Caki2 (cell line): Measurements from ENCODE around the gene IFNGR2. TPM values are rescaled to one million over a fixed set of nuclear protein-coding genes. Genes with fewer than 3 reads are reported as not detected.
"Not testable (repeated sequence)": the region's sequence is repeated elsewhere in the genome, so short reads cannot be mapped to it uniquely, and the experiment has no call there.

Experiments
- DNase-seq: peaks from one replicate; pipeline ENCODE4 v3.0.0-alpha.2; 2015; ENCODE audit warnings: low read depth
- in situ Hi-C: cut with HindIII; loops from 2 replicates; pipeline ENCODE4 v1.10.0; 2016; ENCODE audit warnings: low sequenced_read_pairs, low pct_unique_long_range_greater_than_20kb, mixed read lengths
- total RNA-seq: library from RNA; depleted of rRNA; stranded (reverse); fragments of >200 nt; shearing (Covaris generic); gene quantifications from 2 replicates; pipeline ENCODE4 v1.2.3, GENCODE V29; 2014; ENCODE audit warnings: low replicate concordance; rRNA removed

Gene IFNGR2, protein sequence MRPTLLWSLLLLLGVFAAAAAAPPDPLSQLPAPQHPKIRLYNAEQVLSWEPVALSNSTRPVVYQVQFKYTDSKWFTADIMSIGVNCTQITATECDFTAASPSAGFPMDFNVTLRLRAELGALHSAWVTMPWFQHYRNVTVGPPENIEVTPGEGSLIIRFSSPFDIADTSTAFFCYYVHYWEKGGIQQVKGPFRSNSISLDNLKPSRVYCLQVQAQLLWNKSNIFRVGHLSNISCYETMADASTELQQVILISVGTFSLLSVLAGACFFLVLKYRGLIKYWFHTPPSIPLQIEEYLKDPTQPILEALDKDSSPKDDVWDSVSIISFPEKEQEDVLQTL
- total RNA-seq, result 90.9 and 93.7 TPM in 2 replicates

GRCh38 chr21:33403128-33403785 lies at the start of gene IFNGR2:
IFNGR2 (plus strand) TSS chr21:33403413; CDS start chr21:33403544, 131 bp downstream.
- in situ Hi-C loops, result no loop called here
- no peak for DNase-seq

- in situ Hi-C loops, result no loop called here
- DNase-seq, result no peak
Measured at GRCh38 chr21:33355355-33355754, 47.9 kb upstream of the IFNGR2 start.

- in situ Hi-C loops, result no loop called here
- no peak for DNase-seq
Measured at GRCh38 chr21:33355996-33356395, 47.2 kb upstream of the IFNGR2 start.

GRCh38 chr21:33357177-33357576 lies 46.0 kb upstream of the IFNGR2 start:
- in situ Hi-C loops, result no loop called here

DNA sequence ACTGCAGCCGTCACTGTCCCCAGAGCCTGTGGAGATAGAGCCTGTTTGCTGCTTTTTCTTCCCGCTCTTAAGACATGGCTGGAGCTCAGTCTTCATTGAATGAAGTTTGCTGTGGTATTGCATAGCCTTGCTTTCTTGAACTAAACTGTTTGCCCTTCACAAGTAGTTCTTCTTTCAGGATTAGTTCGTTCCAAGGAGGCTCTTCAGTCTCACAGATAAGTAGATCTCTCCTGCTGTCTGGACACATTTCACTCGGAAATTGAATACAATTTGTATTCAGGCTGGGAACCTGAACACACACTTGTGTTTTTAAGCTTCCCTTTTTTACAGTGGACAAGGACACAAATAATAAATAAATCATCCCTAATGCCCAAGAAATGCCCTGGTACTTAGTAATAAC lies 43.8 kb upstream of the IFNGR2 start:
- DNase-seq, result no peak
- in situ Hi-C loops, result no loop called here

More at GRCh38 chr21:33357177-33357576, 46.0 kb upstream of the IFNGR2 start:
- no peak for DNase-seq

GRCh38 chr21:33360281-33360680 lies 42.9 kb upstream of the IFNGR2 start:
- in situ Hi-C loops, result no loop called here
- DNase-seq, result no peak

GRCh38 chr21:33360881-33361602 lies 42.2 kb upstream of the IFNGR2 start:
- in situ Hi-C loops, result no loop called here
- DNase-seq, result peak; percentile 75

- in situ Hi-C loops, result no loop called here
- no peak for DNase-seq
Measured at GRCh38 chr21:33362044-33362555, 41.1 kb upstream of the IFNGR2 start.

GRCh38 chr21:33363911-33364609 lies 39.2 kb upstream of the IFNGR2 start:
- DNase-seq, in situ Hi-C loops: not testable (repeated sequence)

GRCh38 chr21:33364830-33365229 lies 38.4 kb upstream of the IFNGR2 start:
- in situ Hi-C loops, result no loop called here
- no peak for DNase-seq

- in situ Hi-C loops, result no loop called here
- DNase-seq, result peak; percentile 49
Measured at GRCh38 chr21:33367309-33367973, 35.8 kb upstream of the IFNGR2 start.

GRCh38 chr21:33368124-33368523 lies 35.1 kb upstream of the IFNGR2 start:
- no peak for DNase-seq
- in situ Hi-C loops, result no loop called here

DNA sequence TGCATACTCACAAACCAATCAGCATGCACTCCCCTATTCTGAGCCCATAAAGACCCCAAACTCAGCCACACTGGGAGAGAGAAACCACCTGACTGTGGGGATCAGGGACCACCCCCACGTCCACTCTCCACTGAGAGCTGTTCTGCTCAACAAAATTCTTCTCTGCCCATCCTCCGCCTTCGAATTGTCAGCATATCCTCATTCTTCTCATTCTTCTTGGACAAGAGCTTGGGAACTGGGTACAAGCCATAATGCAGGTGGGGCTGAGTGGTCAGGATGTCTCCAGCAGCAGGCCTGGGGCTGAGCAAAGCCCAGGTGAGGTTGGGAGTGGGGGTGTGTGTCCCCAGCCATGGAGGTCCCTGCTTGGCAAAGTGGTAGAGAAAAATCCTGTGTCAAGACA lies 34.6 kb upstream of the IFNGR2 start:
- no peak for DNase-seq
- in situ Hi-C loops, result no loop called here

DNA sequence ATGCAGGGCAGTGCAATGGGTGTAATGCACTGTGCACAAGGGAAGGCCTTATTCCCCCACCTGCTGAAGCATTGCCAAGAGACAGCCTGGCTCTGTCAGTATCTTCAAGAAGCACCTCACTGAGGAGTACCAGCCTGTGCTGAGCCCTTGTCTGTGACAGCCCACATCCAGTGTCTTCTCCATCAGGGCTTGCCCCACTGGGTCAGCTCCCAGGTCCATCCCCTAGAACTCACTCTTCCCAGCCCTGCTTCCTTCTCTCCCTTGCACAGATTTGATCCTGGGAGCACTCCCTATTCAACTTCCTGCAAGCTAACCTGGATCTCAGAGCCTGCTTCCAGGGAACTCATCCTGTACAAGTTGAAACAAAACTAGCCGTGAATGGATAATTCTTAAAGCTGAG lies 33.6 kb upstream of the IFNGR2 start:
- in situ Hi-C loops, result no loop called here
- DNase-seq, result no peak

DNA sequence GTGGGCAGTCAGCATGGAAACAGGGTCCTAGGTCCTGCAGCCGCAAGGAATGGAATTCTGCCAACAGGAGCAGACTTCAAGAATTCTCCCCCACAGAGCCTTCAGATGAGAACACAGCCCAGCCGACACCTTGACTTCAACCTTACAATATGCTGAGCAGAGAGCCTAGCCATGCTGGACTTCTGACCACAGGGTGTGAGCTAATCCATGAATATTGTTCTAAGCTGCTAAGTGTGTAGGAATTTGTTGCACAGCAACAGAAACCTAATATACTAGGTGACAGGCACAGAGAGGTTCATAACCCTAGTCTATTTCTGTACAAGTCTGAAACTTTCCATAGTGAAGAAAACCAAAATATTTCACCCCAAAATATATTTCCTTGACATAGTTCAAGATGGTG lies 32.9 kb upstream of the IFNGR2 start:
- no peak for DNase-seq
- in situ Hi-C loops, result no loop called here

DNA sequence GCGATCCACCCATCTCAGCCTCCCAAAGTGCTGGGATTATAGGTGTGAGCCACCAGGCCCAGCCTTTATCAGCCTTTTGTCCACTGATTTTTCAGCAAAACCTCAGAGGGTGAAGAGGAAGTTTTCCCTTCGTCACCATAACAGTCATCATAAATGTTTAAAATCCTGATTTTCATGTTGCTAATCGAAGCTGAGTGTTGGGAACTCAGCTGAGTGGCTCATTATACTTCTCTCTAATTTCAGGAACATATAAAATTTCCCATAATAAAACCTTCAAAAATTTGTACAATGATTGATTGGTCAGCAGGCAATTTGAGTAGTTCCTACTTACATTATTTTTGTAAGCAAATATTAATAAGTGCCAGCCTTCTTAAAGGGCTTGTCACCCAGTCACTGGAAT lies 31.8 kb upstream of the IFNGR2 start:
- in situ Hi-C loops, result no loop called here
- no peak for DNase-seq

GRCh38 chr21:33372582-33372981 lies 30.6 kb upstream of the IFNGR2 start:
- in situ Hi-C loops, result no loop called here
- no peak for DNase-seq

- in situ Hi-C loops, result no loop called here
- no peak for DNase-seq
Measured at GRCh38 chr21:33373451-33373850, 29.8 kb upstream of the IFNGR2 start.
